SK-N-SH (cell line): ENCODE results near the gene BORCS6. TPM values are rescaled to one million over a fixed set of nuclear protein-coding genes. Genes with fewer than 3 reads are reported as not detected.

Experiments
- CTCF ChIA-PET: fragments of 300-600, 350-600 bp; formaldehyde crosslinking; extraction: SDS; loops from one replicate; lab custom pipeline; 2021; lab: Yijun Ruan, JAX
- POLR2A ChIA-PET: fragments of 350-600 bp; sonication (Branson Sonifier 250); formaldehyde crosslinking; extraction: SDS; loops from one replicate; lab custom pipeline; 2020; ENCODE audit warnings: antibody characterized with exemption, inconsistent platforms; lab: Yijun Ruan, JAX
- DNase-seq: peaks from one replicate; pipeline ENCODE4 v3.0.0; 2012
- H2AFZ ChIP-seq: fragments of 200-600 bp; sonication (generic); 2 replicates; pipeline ENCODE4 v1.8.1; 2016; ENCODE audit warnings: antibody characterized with exemption, mild to moderate bottlenecking, low read depth
- H3F3A ChIP-seq: fragments of 200-600 bp; sonication (generic); replicated peaks from 2 replicates; pipeline ENCODE3; 2016; ENCODE audit warnings: antibody characterized with exemption, mild to moderate bottlenecking; ENCODE audit not compliant: insufficient read depth
- H3K27ac ChIP-seq, 2 experiments: fragments of 200-500 bp in 1 of 2; fragments of 200-600 bp in 1 of 2; sonication (Bioruptor generic) in 1 of 2; sonication (generic), shearing (Covaris generic) in 1 of 2; 2 replicates each; pipeline versions ENCODE4 v1.5.1 to v1.6.1; 2014 to 2016; ENCODE audit warnings: low read depth in 2 of 2, inconsistent platforms in 1 of 2, low read length in 1 of 2, mild to moderate bottlenecking in 1 of 2, mixed read lengths in 1 of 2
- H3K27me3 ChIP-seq: fragments of 200-600 bp; sonication (generic), shearing (Covaris generic); 2 replicates; pipeline ENCODE4 v1.6.1; 2016; ENCODE audit warnings: mixed run types; ENCODE audit not compliant: insufficient read depth
- H3K36me3 ChIP-seq, 2 experiments: fragments of 200-500 bp in 1 of 2; fragments of 200-600 bp in 1 of 2; sonication (Bioruptor generic) in 1 of 2; sonication (generic) in 1 of 2; replicated peaks in 1 of 2; 2 replicates each; pipeline versions ENCODE3 to v1.5.1; 2014 to 2016; ENCODE audit warnings: low read length in 1 of 2, mild to moderate bottlenecking in 1 of 2; ENCODE audit not compliant: insufficient read depth in 2 of 2, control insufficient read depth in 1 of 2
- H3K4me1 ChIP-seq, 2 experiments: fragments of 200-500 bp in 1 of 2; fragments of 200-600 bp in 1 of 2; sonication (Bioruptor generic) in 1 of 2; sonication (generic), shearing (Covaris generic) in 1 of 2; 2 replicates each; pipeline versions ENCODE4 v1.5.1 to v1.6.1; 2014 to 2016; ENCODE audit warnings: low read depth in 1 of 2, low read length in 1 of 2, mixed run types in 1 of 2; ENCODE audit not compliant: insufficient read depth in 2 of 2, control insufficient read depth in 1 of 2
- H3K4me2 ChIP-seq: fragments of 200-600 bp; sonication (generic), shearing (Covaris generic); 2 replicates; pipeline ENCODE4 v1.6.1; 2017; ENCODE audit warnings: mixed run types
- H3K4me3 ChIP-seq, 2 experiments: fragments of 200-500 bp in 1 of 2; fragments of 200-600 bp in 1 of 2; sonication (Bioruptor generic) in 1 of 2; sonication (generic), shearing (Covaris generic) in 1 of 2; 2 replicates each; pipeline versions ENCODE4 v1.5.1 to v1.8.1; 2014 to 2016; ENCODE audit warnings: low read depth in 2 of 2, inconsistent platforms in 1 of 2, low read length in 1 of 2, mild to moderate bottlenecking in 1 of 2, mixed read lengths in 1 of 2, moderate library complexity in 1 of 2
- H3K79me2 ChIP-seq: fragments of 200-600 bp; sonication (generic); 2 replicates; pipeline ENCODE4 v1.8.1; 2017; ENCODE audit warnings: mild to moderate bottlenecking; ENCODE audit not compliant: insufficient read depth
- H3K9ac ChIP-seq: fragments of 200-600 bp; sonication (generic); 2 replicates; pipeline ENCODE4 v1.6.1; 2017; ENCODE audit warnings: mixed run types
- H3K9me2 ChIP-seq: fragments of 200-600 bp; sonication (generic); 2 replicates; pipeline ENCODE4 v1.6.1; 2017; ENCODE audit warnings: mixed run types
- H3K9me3 ChIP-seq: fragments of 200-600 bp; sonication (generic); 2 replicates; pipeline ENCODE4 v1.6.1; 2017; ENCODE audit warnings: mixed run types, mild to moderate bottlenecking, moderate library complexity
- H4K20me1 ChIP-seq: fragments of 200-600 bp; sonication (generic); 2 replicates; pipeline ENCODE4 v1.6.1; 2017; ENCODE audit warnings: mild to moderate bottlenecking, mixed run types; ENCODE audit not compliant: insufficient read depth
- CTCF ChIP-seq: fragments of 200-600 bp; sonication (generic); IDR thresholded peaks from 2 replicates; pipeline ENCODE4 v1.6.1; 2017; ENCODE audit warnings: antibody characterized with exemption, mild to moderate bottlenecking, moderate library complexity
- FOXJ3 ChIP-seq: sonication (generic); formaldehyde crosslinking; IDR thresholded peaks from 2 replicates; pipeline ENCODE4 v1.5.1; 2020; ENCODE audit warnings: mild to moderate bottlenecking, missing genetic modification reagents
- FOXM1 ChIP-seq: IDR thresholded peaks from 2 replicates; pipeline ENCODE4 v1.4.0; 2012; ENCODE audit warnings: low read depth, mild to moderate bottlenecking
- GABPA ChIP-seq: IDR thresholded peaks from 2 replicates; pipeline ENCODE4 v1.4.0; 2012; ENCODE audit warnings: low read depth, mild to moderate bottlenecking
- JUND ChIP-seq: IDR thresholded peaks from 2 replicates; pipeline ENCODE4 v1.4.0; 2012
- MAX ChIP-seq: IDR thresholded peaks from 2 replicates; pipeline ENCODE4 v1.4.0; 2012; ENCODE audit warnings: low read depth
- RCOR1 ChIP-seq: fragments of 150-350 bp; IDR thresholded peaks from 2 replicates; pipeline ENCODE4 v1.6.1; 2017; ENCODE audit warnings: antibody characterized with exemption, low read length
- TAF1 ChIP-seq: IDR thresholded peaks from 2 replicates; pipeline ENCODE4 v1.6.1; 2012; ENCODE audit warnings: low read depth, mild to moderate bottlenecking, low read length, moderate library complexity, borderline replicate concordance
- TCF12 ChIP-seq: IDR thresholded peaks from 2 replicates; pipeline ENCODE4 v1.4.0; 2012
- WGBS: methylation state at CpG from one replicate; pipeline ENCODE4 v1.1.6; 2017; ENCODE audit warnings: low lambda C conversion rate; 5-methylcytosine and 5-hydroxymethylcytosine counted together
- polyA plus RNA-seq, 3 experiments: library from polyadenylated mRNA; depleted of rRNA; stranded (reverse); fragments of >200 nt; gene quantifications; 2 replicates each; pipeline ENCODE4 v1.2.3, GENCODE V29; 2012
- TF ChIP-seq, protein P1 (sequence below): IDR thresholded peaks from 2 replicates; pipeline ENCODE4 v1.4.0; 2012; ENCODE audit warnings: low read depth, borderline replicate concordance
- TF ChIP-seq, protein P2 (sequence below): IDR thresholded peaks from 2 replicates; pipeline ENCODE4; 2012
- TF ChIP-seq, protein P3 (sequence below): IDR thresholded peaks from 2 replicates; pipeline ENCODE4 v1.6.1; 2012; ENCODE audit warnings: mild to moderate bottlenecking, low read depth, low read length, moderate library complexity
- TF ChIP-seq, protein P4 (sequence below): IDR thresholded peaks from 2 replicates; pipeline ENCODE4 v1.4.0; 2012; ENCODE audit warnings: low read depth, borderline replicate concordance

The BORCS6 gene
- polyA plus RNA-seq, 1 of the 3 experiments (the other 2 are of a cell fraction), result 4.3 TPM

GRCh38 chr17:8160741-8161221 lies 29.2 kb downstream of the BORCS6 start (continued):
- no peak for TF ChIP-seq CTCF
- TF ChIP-seq, protein P1, sequence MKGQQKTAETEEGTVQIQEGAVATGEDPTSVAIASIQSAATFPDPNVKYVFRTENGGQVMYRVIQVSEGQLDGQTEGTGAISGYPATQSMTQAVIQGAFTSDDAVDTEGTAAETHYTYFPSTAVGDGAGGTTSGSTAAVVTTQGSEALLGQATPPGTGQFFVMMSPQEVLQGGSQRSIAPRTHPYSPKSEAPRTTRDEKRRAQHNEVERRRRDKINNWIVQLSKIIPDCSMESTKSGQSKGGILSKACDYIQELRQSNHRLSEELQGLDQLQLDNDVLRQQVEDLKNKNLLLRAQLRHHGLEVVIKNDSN, result no peak

GRCh38 chr17:8160224-8160577 lies 29.8 kb downstream of the BORCS6 start:
- Histone ChIP-seq H3K79me2 (peaks cover 45% of the 10 kb centered on the region), H3K9me2 (no peaks in the 10 kb centered on the region), H2AFZ (no peak overlapping the region), H3K4me1 (peaks cover 30 to 43% of the 10 kb centered on the region in 2 experiments), H3K27ac (no peak overlapping the region), H3K4me2 (no peak overlapping the region), H3K4me3 (no peak overlapping the region), H4K20me1 (no peaks in the 10 kb centered on the region; the same call in 1 of the 2 replicates), H3K9me3 (no peaks in the 10 kb centered on the region), H3K36me3 (peaks cover 15 to 23% of the 10 kb centered on the region in 2 experiments), H3F3A (peaks cover 40% of the 10 kb centered on the region), H3K27me3 (no peaks in the 10 kb centered on the region), H3K9ac (no peak overlapping the region)
- DNase-seq, result no peak
- CTCF ChIA-PET, result interaction anchor here (1.0 to 9.4 kb wide), 6 partner anchors 21 to 100 kb away, joined by 3 to 98 read pairs (median 11); partner anchors contain the start of gene HES7
- POLR2A ChIA-PET, result interaction anchor here (1.6 kb wide), 1 partner anchor 13 kb away, joined by 9 read pairs; no protein-coding TSS in a partner anchor
- 88% methylated on average over 4 of the region's 4 CpGs for WGBS
- TF ChIP-seq FOXM1 (no peak), JUND (no peak), TCF12 (no peak), RCOR1 (no peak), MAX (no peak), TAF1 (no peak), FOXJ3 (CRISPR knock-in tag) (no peak), GABPA (no peak), CTCF (no peak)
- TF ChIP-seq, protein P2, sequence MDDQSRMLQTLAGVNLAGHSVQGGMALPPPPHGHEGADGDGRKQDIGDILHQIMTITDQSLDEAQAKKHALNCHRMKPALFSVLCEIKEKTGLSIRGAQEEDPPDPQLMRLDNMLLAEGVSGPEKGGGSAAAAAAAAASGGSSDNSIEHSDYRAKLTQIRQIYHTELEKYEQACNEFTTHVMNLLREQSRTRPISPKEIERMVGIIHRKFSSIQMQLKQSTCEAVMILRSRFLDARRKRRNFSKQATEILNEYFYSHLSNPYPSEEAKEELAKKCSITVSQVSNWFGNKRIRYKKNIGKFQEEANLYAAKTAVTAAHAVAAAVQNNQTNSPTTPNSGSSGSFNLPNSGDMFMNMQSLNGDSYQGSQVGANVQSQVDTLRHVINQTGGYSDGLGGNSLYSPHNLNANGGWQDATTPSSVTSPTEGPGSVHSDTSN, result no peak
- TF ChIP-seq, protein P3, sequence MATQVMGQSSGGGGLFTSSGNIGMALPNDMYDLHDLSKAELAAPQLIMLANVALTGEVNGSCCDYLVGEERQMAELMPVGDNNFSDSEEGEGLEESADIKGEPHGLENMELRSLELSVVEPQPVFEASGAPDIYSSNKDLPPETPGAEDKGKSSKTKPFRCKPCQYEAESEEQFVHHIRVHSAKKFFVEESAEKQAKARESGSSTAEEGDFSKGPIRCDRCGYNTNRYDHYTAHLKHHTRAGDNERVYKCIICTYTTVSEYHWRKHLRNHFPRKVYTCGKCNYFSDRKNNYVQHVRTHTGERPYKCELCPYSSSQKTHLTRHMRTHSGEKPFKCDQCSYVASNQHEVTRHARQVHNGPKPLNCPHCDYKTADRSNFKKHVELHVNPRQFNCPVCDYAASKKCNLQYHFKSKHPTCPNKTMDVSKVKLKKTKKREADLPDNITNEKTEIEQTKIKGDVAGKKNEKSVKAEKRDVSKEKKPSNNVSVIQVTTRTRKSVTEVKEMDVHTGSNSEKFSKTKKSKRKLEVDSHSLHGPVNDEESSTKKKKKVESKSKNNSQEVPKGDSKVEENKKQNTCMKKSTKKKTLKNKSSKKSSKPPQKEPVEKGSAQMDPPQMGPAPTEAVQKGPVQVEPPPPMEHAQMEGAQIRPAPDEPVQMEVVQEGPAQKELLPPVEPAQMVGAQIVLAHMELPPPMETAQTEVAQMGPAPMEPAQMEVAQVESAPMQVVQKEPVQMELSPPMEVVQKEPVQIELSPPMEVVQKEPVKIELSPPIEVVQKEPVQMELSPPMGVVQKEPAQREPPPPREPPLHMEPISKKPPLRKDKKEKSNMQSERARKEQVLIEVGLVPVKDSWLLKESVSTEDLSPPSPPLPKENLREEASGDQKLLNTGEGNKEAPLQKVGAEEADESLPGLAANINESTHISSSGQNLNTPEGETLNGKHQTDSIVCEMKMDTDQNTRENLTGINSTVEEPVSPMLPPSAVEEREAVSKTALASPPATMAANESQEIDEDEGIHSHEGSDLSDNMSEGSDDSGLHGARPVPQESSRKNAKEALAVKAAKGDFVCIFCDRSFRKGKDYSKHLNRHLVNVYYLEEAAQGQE, result no peak
- TF ChIP-seq, protein P4, sequence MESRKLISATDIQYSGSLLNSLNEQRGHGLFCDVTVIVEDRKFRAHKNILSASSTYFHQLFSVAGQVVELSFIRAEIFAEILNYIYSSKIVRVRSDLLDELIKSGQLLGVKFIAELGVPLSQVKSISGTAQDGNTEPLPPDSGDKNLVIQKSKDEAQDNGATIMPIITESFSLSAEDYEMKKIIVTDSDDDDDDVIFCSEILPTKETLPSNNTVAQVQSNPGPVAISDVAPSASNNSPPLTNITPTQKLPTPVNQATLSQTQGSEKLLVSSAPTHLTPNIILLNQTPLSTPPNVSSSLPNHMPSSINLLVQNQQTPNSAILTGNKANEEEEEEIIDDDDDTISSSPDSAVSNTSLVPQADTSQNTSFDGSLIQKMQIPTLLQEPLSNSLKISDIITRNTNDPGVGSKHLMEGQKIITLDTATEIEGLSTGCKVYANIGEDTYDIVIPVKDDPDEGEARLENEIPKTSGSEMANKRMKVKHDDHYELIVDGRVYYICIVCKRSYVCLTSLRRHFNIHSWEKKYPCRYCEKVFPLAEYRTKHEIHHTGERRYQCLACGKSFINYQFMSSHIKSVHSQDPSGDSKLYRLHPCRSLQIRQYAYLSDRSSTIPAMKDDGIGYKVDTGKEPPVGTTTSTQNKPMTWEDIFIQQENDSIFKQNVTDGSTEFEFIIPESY, result no peak
